Measurements from ENCODE around the gene ANKK1.
A peak's percentile ranks its signal among the peaks of the same experiment; 100 is the strongest.

ANKK1 gene

GRCh38 chr11:113377681-113378412, 9.7 kb upstream of the ANKK1 start:
- DNase-seq: no peak

- no peak for DNase-seq
Observed at GRCh38 chr11:113378692-113379091, 8.9 kb upstream of the ANKK1 start.

GRCh38 chr11:113382121-113382520, 5.5 kb upstream of the ANKK1 start:
- no peak for DNase-seq

GRCh38 chr11:113384551-113384950, 3.0 kb upstream of the ANKK1 start:
- no peak for DNase-seq

GRCh38 chr11:113385749-113386148, 1.8 kb upstream of the ANKK1 start:
- no peak for DNase-seq

GRCh38 chr11:113386866-113387265, 713 bp upstream of the ANKK1 start:
- DNase-seq: no peak

- no peak for DNase-seq
Observed at GRCh38 chr11:113389272-113389671, 1.7 kb downstream of the ANKK1 start.

- no peak for DNase-seq
Observed at GRCh38 chr11:113392236-113392921, 4.8 kb downstream of the ANKK1 start.

- DNase-seq: no peak
Observed at GRCh38 chr11:113393501-113393985, 6.0 kb downstream of the ANKK1 start.

- no peak for DNase-seq
Observed at GRCh38 chr11:113394919-113395318, 7.3 kb downstream of the ANKK1 start.

- no peak for DNase-seq
Observed at GRCh38 chr11:113395782-113396336, 8.3 kb downstream of the ANKK1 start.

GRCh38 chr11:113396690-113397089, 9.1 kb downstream of the ANKK1 start:
- no peak for DNase-seq

GRCh38 chr11:113397212-113397611, 9.6 kb downstream of the ANKK1 start:
- DNase-seq: no peak

- no peak for DNase-seq
Observed at GRCh38 chr11:113397821-113398220, 10.2 kb downstream of the ANKK1 start.

GRCh38 chr11:113398669-113399430, 11.3 kb downstream of the ANKK1 start:
- DNase-seq: no peak

- no peak for DNase-seq
Observed at GRCh38 chr11:113400631-113401230, 13.2 kb downstream of the ANKK1 start.

GRCh38 chr11:113401718-113402117, 14.1 kb downstream of the ANKK1 start:
- DNase-seq: peak; percentile 31 to 73

GRCh38 chr11:113404859-113405430, 17.4 kb downstream of the ANKK1 start:
- no peak for DNase-seq

GRCh38 chr11:113405724-113406478, 18.3 kb downstream of the ANKK1 start:
- DNase-seq: no peak

GRCh38 chr11:113407163-113407562, 19.6 kb downstream of the ANKK1 start:
- no peak for DNase-seq

- no peak for DNase-seq
Observed at GRCh38 chr11:113408206-113408605, 20.6 kb downstream of the ANKK1 start.

GRCh38 chr11:113408887-113409286, 21.3 kb downstream of the ANKK1 start:
- DNase-seq: no peak
